Middle frontal gyrus (tissue), 1 donor: ENCODE results near the gene TEX13A.

Source experiments
- DNase-seq: peaks from one replicate; pipeline ENCODE4 v3.0.0-alpha.2; 2015; ENCODE audit warnings: low spot score; ENCODE audit errors: extremely low spot score

The TEX13A gene

DNA sequence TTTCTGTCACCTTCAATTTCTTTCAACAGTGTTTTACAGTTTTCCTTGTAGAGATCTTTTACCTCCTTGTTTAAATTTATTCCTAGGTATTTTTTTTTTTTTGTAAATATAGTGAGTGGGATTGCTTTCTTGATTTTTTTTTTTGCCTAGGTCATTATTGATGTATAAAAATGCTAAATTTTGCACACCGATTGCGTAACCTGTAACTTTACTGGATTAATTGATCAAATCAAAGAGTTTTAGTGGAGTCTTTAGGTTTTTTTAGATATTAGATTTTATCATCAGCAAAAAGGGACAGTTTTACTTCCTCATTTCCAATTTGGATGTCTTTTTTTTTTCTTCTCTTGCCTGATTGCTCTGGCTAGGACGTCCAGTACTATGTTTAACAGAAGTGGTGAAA is 40.9 kb downstream of the TEX13A start:
- DNase-seq: no peak

DNA sequence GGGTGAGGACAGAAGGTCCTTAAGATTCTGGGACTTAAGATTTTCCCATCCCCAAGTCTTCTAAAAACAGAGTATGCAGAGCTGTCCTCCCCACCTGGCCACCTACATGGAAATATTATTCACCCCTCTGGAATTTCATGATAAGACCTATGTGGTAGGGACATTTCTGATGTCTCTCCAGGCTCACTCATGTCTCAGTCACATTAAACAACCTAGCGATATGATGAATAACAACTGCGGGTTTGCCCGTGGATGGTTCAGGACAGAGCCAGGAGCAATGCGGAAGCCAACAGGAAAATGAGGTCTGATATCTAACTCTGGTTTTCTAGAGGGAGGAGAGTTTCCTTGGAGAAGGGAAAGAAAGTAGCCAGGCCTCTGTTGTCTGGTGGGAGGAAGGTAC is 47.4 kb downstream of the TEX13A start:
- no peak for DNase-seq
